Thyroid gland (tissue), 4 donors: Measurements from ENCODE around the gene ANKRD9.

Experiments
- POLR2A ChIP-seq, 2 donors: fragments of 450-650 bp; IDR thresholded peaks; one replicate each; pipeline ENCODE4 v1.6.1; 2017; ENCODE audit warnings: antibody characterized with exemption in 2 of 2, mild to moderate bottlenecking in 2 of 2, moderate library complexity in 1 of 2
- TF ChIP-seq, protein P1 (sequence below), 6 experiments: fragments of 200-600 bp in 3 of 6; fragments of 450-650 bp in 3 of 6; sonication (generic) in 3 of 6; IDR thresholded peaks; one replicate each; pipeline ENCODE4 v1.5.1; 2016 to 2019; ENCODE audit warnings: antibody characterized with exemption in 6 of 6, mild to moderate bottlenecking in 2 of 6, inconsistent platforms in 1 of 6, moderate library complexity in 1 of 6

DNA sequence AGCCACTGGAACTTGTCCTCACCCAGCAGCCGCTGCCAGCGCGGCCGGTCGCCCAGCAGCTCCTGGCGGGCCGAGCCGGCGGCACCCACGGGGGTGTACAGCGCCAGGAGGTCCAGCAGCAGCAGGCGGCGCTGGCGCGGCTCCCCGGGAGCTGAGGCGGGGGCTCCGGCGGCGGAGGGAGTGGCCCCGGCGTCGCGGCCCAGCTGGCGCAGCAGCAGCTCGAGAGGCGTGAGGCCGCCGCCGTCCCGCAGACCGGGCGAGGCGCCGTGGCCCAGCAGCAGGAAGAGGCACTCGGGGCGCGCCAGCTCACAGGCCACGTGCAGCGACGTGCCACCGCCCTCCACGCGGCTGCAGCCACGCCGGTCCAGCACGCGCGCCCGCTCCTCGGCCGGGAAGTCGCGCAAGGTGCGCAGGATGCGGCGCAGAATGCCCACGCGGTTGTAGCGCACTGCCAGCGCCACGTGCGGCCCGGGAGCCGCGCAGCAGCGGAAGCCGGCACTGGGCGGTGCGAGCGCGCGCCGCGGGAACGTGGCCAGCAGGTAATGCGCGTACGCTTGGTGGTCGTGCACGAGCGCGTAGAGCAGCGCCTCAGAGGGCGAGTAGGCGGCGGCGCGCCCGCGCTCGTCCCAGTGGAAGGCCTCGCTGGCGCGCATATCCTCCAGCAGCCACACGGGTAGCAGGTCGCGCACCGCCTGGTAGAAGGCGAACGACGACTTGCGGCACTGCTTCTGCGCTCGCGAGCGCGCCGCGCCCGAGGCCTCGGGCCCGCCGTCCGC, 2.3 kb downstream of the ANKRD9 start:
- no peak for TF ChIP-seq POLR2A (IDR thresholded peaks at IDR 0.05)
- TF ChIP-seq, protein P1, sequence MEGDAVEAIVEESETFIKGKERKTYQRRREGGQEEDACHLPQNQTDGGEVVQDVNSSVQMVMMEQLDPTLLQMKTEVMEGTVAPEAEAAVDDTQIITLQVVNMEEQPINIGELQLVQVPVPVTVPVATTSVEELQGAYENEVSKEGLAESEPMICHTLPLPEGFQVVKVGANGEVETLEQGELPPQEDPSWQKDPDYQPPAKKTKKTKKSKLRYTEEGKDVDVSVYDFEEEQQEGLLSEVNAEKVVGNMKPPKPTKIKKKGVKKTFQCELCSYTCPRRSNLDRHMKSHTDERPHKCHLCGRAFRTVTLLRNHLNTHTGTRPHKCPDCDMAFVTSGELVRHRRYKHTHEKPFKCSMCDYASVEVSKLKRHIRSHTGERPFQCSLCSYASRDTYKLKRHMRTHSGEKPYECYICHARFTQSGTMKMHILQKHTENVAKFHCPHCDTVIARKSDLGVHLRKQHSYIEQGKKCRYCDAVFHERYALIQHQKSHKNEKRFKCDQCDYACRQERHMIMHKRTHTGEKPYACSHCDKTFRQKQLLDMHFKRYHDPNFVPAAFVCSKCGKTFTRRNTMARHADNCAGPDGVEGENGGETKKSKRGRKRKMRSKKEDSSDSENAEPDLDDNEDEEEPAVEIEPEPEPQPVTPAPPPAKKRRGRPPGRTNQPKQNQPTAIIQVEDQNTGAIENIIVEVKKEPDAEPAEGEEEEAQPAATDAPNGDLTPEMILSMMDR (IDR thresholded peaks at IDR 0.05) = no peak
